Panc1 (cell line): Measurements from ENCODE around the gene NPEPL1. TPM values are rescaled to one million over a fixed set of nuclear protein-coding genes. Genes with fewer than 3 reads are reported as not detected.

Experiments
- ATAC-seq: fragments of 200-7000 bp; cut with Tn5 transposase; 2 replicates; pipeline ENCODE4 v1.9.1; 2020; ENCODE audit warnings: mild to moderate bottlenecking, moderate library complexity
- BruUV-seq: library from RNA; stranded (reverse); fragments of 400-500 nt; replicated peaks from 2 replicates; lab custom pipeline; 2021; lab: Mats Ljungman, UMichigan
- CTCF ChIA-PET: fragments of 300-600 bp; sonication (Branson Sonifier 250); formaldehyde crosslinking; loops from one replicate; lab custom pipeline; 2022; ENCODE audit warnings: antibody characterized with exemption; lab: Charles Lee
- POLR2A ChIA-PET: fragments of 300-600 bp; sonication (Branson Sonifier 250); formaldehyde crosslinking; loops from one replicate; lab custom pipeline; 2022; ENCODE audit warnings: antibody characterized with exemption; lab: Charles Lee
- DNase-seq: peaks from one replicate; pipeline ENCODE4 v3.0.0-alpha.2; 2010; ENCODE audit warnings: low read depth, low spot score
- H3K27ac ChIP-seq: 2 replicates; pipeline ENCODE4 v1.5.1; 2011; ENCODE audit warnings: mild to moderate bottlenecking, low read length, inconsistent platforms
- H3K27me3 ChIP-seq: fragments of 200-500 bp; sonication (Bioruptor generic); 2 replicates; pipeline ENCODE4 v1.6.0; 2014; ENCODE audit warnings: low read length, inconsistent platforms; ENCODE audit not compliant: control insufficient read depth, insufficient read depth
- H3K36me3 ChIP-seq: fragments of 200-500 bp; sonication (Bioruptor generic); 2 replicates; pipeline ENCODE4 v1.5.1; 2014; ENCODE audit warnings: inconsistent platforms, mild to moderate bottlenecking, low read length, moderate library complexity; ENCODE audit not compliant: control insufficient read depth, insufficient read depth
- H3K4me1 ChIP-seq: 2 replicates; pipeline ENCODE4 v1.5.1; 2011; ENCODE audit warnings: inconsistent platforms, mild to moderate bottlenecking, low read length, moderate library complexity; ENCODE audit not compliant: control insufficient read depth, insufficient read depth
- H3K4me3 ChIP-seq, 2 experiments: 2 replicates each; pipeline ENCODE4 v1.5.1; 2011 to 2012; ENCODE audit warnings: low read depth in 2 of 2, low read length in 2 of 2, mild to moderate bottlenecking in 2 of 2, inconsistent platforms in 1 of 2, moderate library complexity in 1 of 2
- H3K9me3 ChIP-seq: fragments of 200-500 bp; sonication (Bioruptor generic); 2 replicates; pipeline ENCODE4 v1.5.1; 2014; ENCODE audit warnings: low read depth, mild to moderate bottlenecking, inconsistent platforms, low read length, moderate library complexity; ENCODE audit not compliant: control insufficient read depth, insufficient read depth
- CTCF ChIP-seq: fragments of 450-650 bp; IDR thresholded peaks from 2 replicates; pipeline ENCODE4 v1.5.1; 2017; ENCODE audit warnings: mild to moderate bottlenecking
- POLR2AphosphoS5 ChIP-seq: IDR thresholded peaks from 2 replicates; pipeline ENCODE4 v1.6.1; 2012; ENCODE audit warnings: mild to moderate bottlenecking, low read depth, low read length, moderate library complexity
- REST ChIP-seq, 2 experiments: IDR thresholded peaks; 2 replicates each; pipeline ENCODE4 v1.6.1; 2011 to 2012; ENCODE audit warnings: low read depth in 2 of 2, control low read depth in 1 of 2, low read length in 1 of 2, mild to moderate bottlenecking in 1 of 2, moderate library complexity in 1 of 2; ENCODE audit not compliant: insufficient read depth in 1 of 2
- SIN3A ChIP-seq: IDR thresholded peaks from 2 replicates; pipeline ENCODE4 v1.6.1; 2012; ENCODE audit warnings: low read depth, mild to moderate bottlenecking, low read length, moderate library complexity, borderline replicate concordance; ENCODE audit not compliant: insufficient read depth
- TCF7L2 ChIP-seq: IDR thresholded peaks from 2 replicates; pipeline ENCODE4 v1.6.1; 2011; ENCODE audit warnings: mild to moderate bottlenecking, low read depth, low read length, inconsistent platforms
- in situ Hi-C: cut with HindIII; loops from 2 replicates; pipeline ENCODE4 v1.10.0; 2016; ENCODE audit warnings: low sequenced_read_pairs, low pct_unique_long_range_greater_than_20kb
- intact Hi-C: fragments of 100-400 bp; cut with micrococcal nuclease; formaldehyde crosslinking; loops from one replicate; pipeline ENCODE4 v1.10.0; 2022; ENCODE audit not compliant: unreplicated experiment
- total RNA-seq: library from RNA; stranded (reverse); gene quantifications from one replicate; pipeline ENCODE4 v1.2.1, GENCODE V29; 2021; ENCODE audit not compliant: unreplicated experiment

The NPEPL1 gene
- total RNA-seq, 1 experiment from 2014 or later = 27.4 TPM

- intact Hi-C loops = no loop called here
- Histone ChIP-seq H3K27me3 (no peaks in the 10 kb centered on the region), H3K9me3 (no peaks in the 10 kb centered on the region), H3K4me1 (peaks cover 6% of the 10 kb centered on the region), H3K27ac (no peak overlapping the region), H3K36me3 (peaks cover 4% of the 10 kb centered on the region; the same call in 1 of the 2 replicates), H3K4me3 (no peak overlapping the region)
- BruUV-seq = no TSS peak
- no peak for DNase-seq
- in situ Hi-C loops = no loop called here
- no peak for TF ChIP-seq SIN3A
- no peak for TF ChIP-seq REST (IDR thresholded peaks at IDR 0.05; ENCODE audit: insufficient read depth in 1 of 2, low read depth in 2 of 2, low read length in 1 of 2)
- TF ChIP-seq TCF7L2 = no peak
- no peak for TF ChIP-seq POLR2AphosphoS5
- no peak for TF ChIP-seq CTCF
- POLR2A ChIA-PET = no interaction called here
- CTCF ChIA-PET = no interaction called here
- ATAC-seq = no peak; the same call in 1 of the 2 replicates
These were observed 30.8 kb upstream of the NPEPL1 start for GRCh38 chr20:58661598-58662473.

- H3K4me3 ChIP-seq = no peak overlapping the region
- in situ Hi-C loops (no loop called here), intact Hi-C loops (no loop called here)
- DNase-seq (no peak), ATAC-seq (no peak)
- no peaks in the 10 kb centered on the region for H3K9me3 ChIP-seq
- no TSS peak for BruUV-seq
- no peak overlapping the region for H3K27ac ChIP-seq
- H3K36me3 ChIP-seq = peaks cover 11% of the 10 kb centered on the region
- H3K4me1 ChIP-seq = no peaks in the 10 kb centered on the region
- no peaks in the 10 kb centered on the region for H3K27me3 ChIP-seq
- ChIA-PET POLR2A (no interaction called here), CTCF (no interaction called here)
- no peak for TF ChIP-seq SIN3A
- no peak for TF ChIP-seq REST (IDR thresholded peaks at IDR 0.05; ENCODE audit: insufficient read depth in 1 of 2, low read depth in 2 of 2, low read length in 1 of 2)
- TF ChIP-seq CTCF = no peak
- no peak for TF ChIP-seq TCF7L2
- no peak for TF ChIP-seq POLR2AphosphoS5
These were observed 28.3 kb upstream of the NPEPL1 start for GRCh38 chr20:58664331-58664730.
